Measurements from ENCODE around the gene ANKMY2.

DNA sequence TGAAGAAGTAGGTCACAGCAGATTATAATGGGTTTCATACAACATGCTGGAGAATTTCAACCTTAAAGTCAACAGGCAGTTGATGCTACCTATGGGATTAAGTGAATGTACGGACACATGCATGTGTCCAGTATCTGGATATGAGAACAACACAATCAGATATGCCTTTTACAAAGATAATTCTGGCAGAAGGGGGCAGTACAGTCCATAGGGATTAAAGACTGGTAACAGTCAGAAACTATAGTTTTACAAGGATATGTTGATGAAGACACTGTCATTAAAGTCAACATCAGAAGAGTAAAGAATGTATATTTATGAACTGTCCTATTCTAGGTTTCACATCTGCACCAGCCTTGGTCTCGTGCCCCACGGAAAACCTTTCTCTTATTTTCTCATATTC lies 41.5 kb downstream of the ANKMY2 start:
- no peak for TF ChIP-seq POLR2A (IDR thresholded peaks at IDR 0.05)
- no peak for TF ChIP-seq EP300 (IDR thresholded peaks at IDR 0.05)

Measured in ovary (tissue), 1 donor.